ENCODE measurements around the gene CBX7. TPM values are rescaled to one million over a fixed set of nuclear protein-coding genes. Genes with fewer than 3 reads are reported as not detected.

Gene CBX7
- total and polyA plus RNA-seq, 2 donors from 2014 or later = 39.3 to 65.2 TPM

DNA sequence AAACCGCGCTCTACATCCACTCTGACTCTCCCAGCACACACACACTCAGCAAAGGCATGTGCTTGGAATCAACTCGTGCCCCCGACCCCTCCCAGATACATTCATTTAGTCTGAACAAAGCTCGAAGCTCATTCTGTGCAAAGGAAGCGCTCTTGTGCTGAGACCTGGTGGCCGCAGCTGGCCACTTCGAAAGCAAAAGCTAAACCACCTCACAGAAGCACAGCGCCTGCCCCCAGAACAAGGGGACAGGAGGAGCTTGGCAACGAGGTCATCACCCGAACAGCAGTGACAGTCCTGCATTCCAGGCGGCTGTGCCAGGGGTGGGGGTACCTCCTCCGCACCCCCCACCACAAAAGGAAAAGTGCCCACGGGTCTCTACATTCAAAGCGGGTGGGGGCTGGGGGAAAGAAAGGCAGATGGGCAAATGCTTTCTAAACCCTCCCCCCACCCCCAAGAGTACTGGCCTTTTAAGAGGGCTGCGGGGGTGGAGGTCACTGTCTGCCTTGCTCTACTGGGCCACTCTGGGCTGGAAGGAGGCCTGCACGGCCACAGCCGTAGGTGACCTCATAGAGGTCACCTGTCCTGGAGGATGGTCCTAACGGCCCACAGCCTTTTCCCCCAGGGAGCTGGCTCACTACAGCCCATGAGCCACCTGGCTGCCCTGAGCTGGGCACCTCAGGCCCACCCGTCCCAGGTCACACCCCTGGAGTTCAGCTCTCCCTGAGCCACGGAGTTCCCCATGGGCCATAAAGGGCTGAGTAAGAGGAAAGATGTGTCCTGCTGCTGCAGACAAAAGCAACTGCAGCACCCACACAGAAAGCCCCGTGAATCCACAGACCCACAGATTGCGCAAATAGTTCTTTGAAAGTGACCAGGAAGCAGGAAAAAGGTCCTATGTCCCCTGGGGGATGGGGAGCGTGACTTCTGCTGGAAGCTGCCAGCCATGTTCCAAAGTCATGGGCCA is 21.3 kb downstream of the CBX7 start:
- H3K27me3 ChIP-seq (ENCODE audit: control insufficient read depth, insufficient read depth, low read length) = no peaks in the 10 kb centered on the region
- no peaks in the 10 kb centered on the region for H3K9me3 ChIP-seq (ENCODE audit: control insufficient read depth in 2 of 3, insufficient read depth in 1 of 3, low read length in 3 of 3)
- FAIRE-seq (no peak), DNase-seq (peak in 4 of 5 donors; percentile 43 to 78 (median 59))
- intact Hi-C loops (cut with DNase I) = no loop called here
- peaks cover 0 to 4% (median 0%) of the 10 kb centered on the region in 3 donors for H3K4me1 ChIP-seq (ENCODE audit: control insufficient read depth in 2 of 3, insufficient read depth in 2 of 3, low read depth in 1 of 3, low read length in 3 of 3)
- no peak overlapping the region for H3K4me3 ChIP-seq (ENCODE audit: low read length in 3 of 3)
- TF ChIP-seq, protein P1, sequence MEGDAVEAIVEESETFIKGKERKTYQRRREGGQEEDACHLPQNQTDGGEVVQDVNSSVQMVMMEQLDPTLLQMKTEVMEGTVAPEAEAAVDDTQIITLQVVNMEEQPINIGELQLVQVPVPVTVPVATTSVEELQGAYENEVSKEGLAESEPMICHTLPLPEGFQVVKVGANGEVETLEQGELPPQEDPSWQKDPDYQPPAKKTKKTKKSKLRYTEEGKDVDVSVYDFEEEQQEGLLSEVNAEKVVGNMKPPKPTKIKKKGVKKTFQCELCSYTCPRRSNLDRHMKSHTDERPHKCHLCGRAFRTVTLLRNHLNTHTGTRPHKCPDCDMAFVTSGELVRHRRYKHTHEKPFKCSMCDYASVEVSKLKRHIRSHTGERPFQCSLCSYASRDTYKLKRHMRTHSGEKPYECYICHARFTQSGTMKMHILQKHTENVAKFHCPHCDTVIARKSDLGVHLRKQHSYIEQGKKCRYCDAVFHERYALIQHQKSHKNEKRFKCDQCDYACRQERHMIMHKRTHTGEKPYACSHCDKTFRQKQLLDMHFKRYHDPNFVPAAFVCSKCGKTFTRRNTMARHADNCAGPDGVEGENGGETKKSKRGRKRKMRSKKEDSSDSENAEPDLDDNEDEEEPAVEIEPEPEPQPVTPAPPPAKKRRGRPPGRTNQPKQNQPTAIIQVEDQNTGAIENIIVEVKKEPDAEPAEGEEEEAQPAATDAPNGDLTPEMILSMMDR (IDR thresholded peaks at IDR 0.05; ENCODE audit: borderline replicate concordance, extremely low read depth, insufficient read depth) = no peak
- H3K9ac ChIP-seq (ENCODE audit: low read length in 3 of 3) = no peak overlapping the region
- H3K36me3 ChIP-seq (ENCODE audit: control insufficient read depth in 2 of 3, insufficient read depth in 3 of 3, low read length in 3 of 3) = peaks cover 0 to 8% (median 4%) of the 10 kb centered on the region in 3 donors
- H3K27ac ChIP-seq (ENCODE audit: low read depth in 2 of 2, low read length in 2 of 2) = no peak overlapping the region

DNA sequence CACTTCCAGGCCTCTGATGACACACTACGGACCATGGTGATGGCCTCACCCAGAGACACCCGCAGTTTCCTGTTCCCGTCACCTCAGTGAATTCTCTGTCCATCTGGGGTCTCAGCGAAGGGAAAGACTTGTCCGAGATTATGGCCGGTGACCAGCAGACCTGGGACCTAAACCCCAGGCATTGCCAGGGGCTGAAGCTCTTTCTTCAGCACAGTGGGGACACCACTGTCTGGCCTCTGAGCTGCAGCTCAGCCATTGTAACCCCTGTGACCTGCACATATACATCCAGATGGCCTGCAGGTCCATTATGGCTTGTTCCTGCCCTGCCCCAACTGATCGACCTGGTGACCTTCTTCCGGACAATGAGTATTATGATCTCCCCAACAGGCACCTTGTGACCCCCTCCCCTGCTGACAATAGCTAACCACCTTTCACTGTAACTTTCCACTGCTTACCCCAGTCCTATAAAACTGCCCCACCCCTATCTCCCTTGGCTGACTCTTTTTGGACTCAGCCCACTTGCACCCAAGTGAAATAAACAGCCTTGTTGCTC is 22.3 kb downstream of the CBX7 start:
- TF ChIP-seq, protein P1 (IDR thresholded peaks at IDR 0.05; ENCODE audit: borderline replicate concordance, extremely low read depth, insufficient read depth) = no peak
- H3K27me3 ChIP-seq (ENCODE audit: control insufficient read depth, insufficient read depth, low read length) = no peaks in the 10 kb centered on the region
- intact Hi-C loops (cut with DNase I) = no loop called here
- no peak overlapping the region for H3K4me3 ChIP-seq (ENCODE audit: low read length in 3 of 3)
- FAIRE-seq = no peak
- peaks cover 0 to 4% (median 0%) of the 10 kb centered on the region in 3 donors for H3K4me1 ChIP-seq (ENCODE audit: control insufficient read depth in 2 of 3, insufficient read depth in 2 of 3, low read depth in 1 of 3, low read length in 3 of 3)
- no peaks in the 10 kb centered on the region for H3K9me3 ChIP-seq (ENCODE audit: control insufficient read depth in 2 of 3, insufficient read depth in 1 of 3, low read length in 3 of 3)
- H3K27ac ChIP-seq (ENCODE audit: low read depth in 2 of 2, low read length in 2 of 2) = no peak overlapping the region
- H3K36me3 ChIP-seq (ENCODE audit: control insufficient read depth in 2 of 3, insufficient read depth in 3 of 3, low read length in 3 of 3) = peaks cover 0 to 8% (median 4%) of the 10 kb centered on the region in 3 donors
- DNase-seq = peak in 1 of 5 donors; percentile 30
- H3K9ac ChIP-seq (ENCODE audit: low read length in 3 of 3) = no peak overlapping the region

DNA sequence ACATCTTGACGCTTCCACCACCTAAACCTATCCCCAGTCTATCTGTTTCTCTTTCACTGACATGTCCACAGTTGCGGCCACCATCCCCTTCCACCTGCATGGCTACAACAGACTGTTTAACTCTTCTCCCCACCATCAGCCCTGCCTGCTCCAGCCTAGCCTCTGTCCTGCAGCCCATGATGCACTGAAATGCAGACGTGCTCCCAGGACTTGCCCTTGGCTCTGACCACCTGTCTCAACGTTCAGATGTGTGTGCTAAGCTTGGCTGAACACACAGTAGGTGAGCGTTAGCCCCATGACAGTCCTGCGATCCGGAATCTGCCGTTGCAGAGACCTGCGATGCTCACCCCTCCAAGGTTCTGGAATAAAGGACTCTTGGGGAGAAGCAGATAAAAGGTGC is 22.7 kb downstream of the CBX7 start:
- FAIRE-seq (no peak), DNase-seq (peak in 1 of 5 donors; percentile 26)
- H3K4me3 ChIP-seq (ENCODE audit: low read length in 3 of 3) = no peak overlapping the region
- H3K9me3 ChIP-seq (ENCODE audit: control insufficient read depth in 2 of 3, insufficient read depth in 1 of 3, low read length in 3 of 3) = no peaks in the 10 kb centered on the region
- H3K27me3 ChIP-seq (ENCODE audit: control insufficient read depth, insufficient read depth, low read length) = no peaks in the 10 kb centered on the region
- no peak overlapping the region for H3K9ac ChIP-seq (ENCODE audit: low read length in 3 of 3)
- peaks cover 0 to 4% (median 0%) of the 10 kb centered on the region in 3 donors for H3K4me1 ChIP-seq (ENCODE audit: control insufficient read depth in 2 of 3, insufficient read depth in 2 of 3, low read depth in 1 of 3, low read length in 3 of 3)
- no peak overlapping the region for H3K27ac ChIP-seq (ENCODE audit: low read depth in 2 of 2, low read length in 2 of 2)
- TF ChIP-seq, protein P1 (IDR thresholded peaks at IDR 0.05; ENCODE audit: borderline replicate concordance, extremely low read depth, insufficient read depth) = no peak
- intact Hi-C loops (cut with DNase I) = no loop called here
- peaks cover 0 to 8% (median 4%) of the 10 kb centered on the region in 3 donors for H3K36me3 ChIP-seq (ENCODE audit: control insufficient read depth in 2 of 3, insufficient read depth in 3 of 3, low read length in 3 of 3)
